HepG2 (cell line): ENCODE results near the gene GATA1. TPM values are rescaled to one million over a fixed set of nuclear protein-coding genes. Genes with fewer than 3 reads are reported as not detected.

Experiments
- ADNP ChIP-seq: sonication (generic); formaldehyde crosslinking; IDR thresholded peaks from 2 replicates; pipeline ENCODE4 v1.4.0; 2020; ENCODE audit warnings: missing genetic modification reagents
- BRCA1 ChIP-seq: sonication (generic); formaldehyde crosslinking; IDR thresholded peaks from 2 replicates; pipeline ENCODE4 v1.4.0; 2020; ENCODE audit warnings: missing genetic modification reagents
- ELF1 ChIP-seq: sonication (generic); formaldehyde crosslinking; IDR thresholded peaks from 2 replicates; pipeline ENCODE4 v1.4.0; 2020; ENCODE audit warnings: missing genetic modification reagents
- ELF3 ChIP-seq: IDR thresholded peaks from 2 replicates; pipeline ENCODE4 v1.6.1; 2016; ENCODE audit warnings: missing genetic modification reagents, missing compliant biosample characterization
- ELF4 ChIP-seq: sonication (generic); formaldehyde crosslinking; IDR thresholded peaks from 2 replicates; pipeline ENCODE4 v1.5.0; 2020; ENCODE audit warnings: missing genetic modification reagents, mild to moderate bottlenecking, moderate library complexity, borderline replicate concordance
- FOSL1 ChIP-seq: sonication (generic); formaldehyde crosslinking; IDR thresholded peaks from 2 replicates; pipeline ENCODE4 v1.9.0; 2021; ENCODE audit warnings: missing genetic modification reagents, borderline replicate concordance
- GZF1 ChIP-seq: sonication (generic); formaldehyde crosslinking; IDR thresholded peaks from 2 replicates; pipeline ENCODE4 v1.5.1; 2020; ENCODE audit warnings: mild to moderate bottlenecking, missing genetic modification reagents
- MAF1 ChIP-seq: sonication (generic); formaldehyde crosslinking; IDR thresholded peaks from 2 replicates; pipeline ENCODE4 v1.5.0; 2020; ENCODE audit warnings: missing genetic modification reagents, borderline replicate concordance
- MAFF ChIP-seq: IDR thresholded peaks from 2 replicates; pipeline ENCODE4 v1.6.1; 2011; ENCODE audit warnings: low read depth, low read length, improper control_type of control experiment
- MBNL3 ChIP-seq: fragments of 250-450 bp; sonication (Bioruptor Pico); conservative IDR thresholded peaks from 2 replicates; pipeline ENCODE4 v1.8.0; 2022; ENCODE audit warnings: mild to moderate bottlenecking, inconsistent platforms
- NCOA2 ChIP-seq: sonication (generic); formaldehyde crosslinking; IDR thresholded peaks from 2 replicates; pipeline ENCODE4 v1.8.0; 2022; ENCODE audit warnings: inconsistent platforms
- PHF8 ChIP-seq: sonication (generic); formaldehyde crosslinking; IDR thresholded peaks from 2 replicates; pipeline ENCODE4 v1.5.0; 2020; ENCODE audit warnings: missing genetic modification reagents
- RBM39 ChIP-seq: fragments of 200-400 bp; formaldehyde crosslinking; IDR thresholded peaks from one replicate; pipeline ENCODE4 v1.6.1; 2018; ENCODE audit warnings: antibody characterized with exemption, mild to moderate bottlenecking, low read depth, low read length; ENCODE audit not compliant: poor library complexity, severe bottlenecking
- REXO4 ChIP-seq: sonication (generic); formaldehyde crosslinking; IDR thresholded peaks from 2 replicates; pipeline ENCODE4 v1.8.0; 2022; ENCODE audit warnings: missing genetic modification reagents, mild to moderate bottlenecking, borderline replicate concordance
- ZEB1 ChIP-seq: IDR thresholded peaks from 2 replicates; pipeline ENCODE4 v1.6.1; 2012; ENCODE audit warnings: mild to moderate bottlenecking, low read depth, inconsistent platforms; ENCODE audit not compliant: insufficient replicate concordance
- ZFAT ChIP-seq: sonication (generic); formaldehyde crosslinking; conservative IDR thresholded peaks from 2 replicates; pipeline ENCODE4 v1.8.1; 2023; ENCODE audit warnings: missing genetic modification reagents, inconsistent platforms
- ZNF3 ChIP-seq: IDR thresholded peaks from 2 replicates; pipeline ENCODE4 v1.7.0; 2017; ENCODE audit warnings: inconsistent platforms
- ZNF430 ChIP-seq: sonication (generic); formaldehyde crosslinking; IDR thresholded peaks from 2 replicates; pipeline ENCODE4 v1.9.0; 2021; ENCODE audit warnings: mild to moderate bottlenecking, missing genetic modification reagents
- ZNF652 ChIP-seq: IDR thresholded peaks from 2 replicates; pipeline ENCODE4 v1.6.1; 2016; ENCODE audit warnings: low read depth, borderline replicate concordance
- ZNF672 ChIP-seq: sonication (generic); formaldehyde crosslinking; IDR thresholded peaks from 2 replicates; pipeline ENCODE4 v1.8.1; 2022; ENCODE audit warnings: missing genetic modification reagents
- ZSCAN31 ChIP-seq: sonication (generic); formaldehyde crosslinking; IDR thresholded peaks from 2 replicates; pipeline ENCODE4 v1.5.0; 2020; ENCODE audit warnings: low read depth, mild to moderate bottlenecking, missing genetic modification reagents
- polyA plus RNA-seq, 8 experiments: library from polyadenylated mRNA; depleted of rRNA in 3 of 8; stranded (reverse) in 7 of 8; unstranded in 1 of 8; fragments of >200 nt; fragmentation: Illumina TruSeq in 4 of 8; extraction: Trizol in 4 of 8; gene quantifications; 2 replicates each; pipeline versions ENCODE4 v1.2.1 to v1.2.3, GENCODE V29; 2011 to 2016; ENCODE audit warnings: low read depth in 4 of 8, missing spikeins in 1 of 8, mixed read lengths in 1 of 8; ENCODE audit not compliant: insufficient read depth in 1 of 8
- total RNA-seq, 5 experiments: library from RNA; depleted of rRNA; stranded (reverse); fragments of >200 nt; fragmentation: Illumina TruSeq; extraction: Trizol; gene quantifications; 2 replicates each; pipeline ENCODE4 v1.2.3, GENCODE V29; 2016; ENCODE audit warnings: low read depth in 1 of 5
- TF ChIP-seq, protein P1 (sequence below): sonication (generic); formaldehyde crosslinking; IDR thresholded peaks from 2 replicates; pipeline ENCODE4 v1.5.0; 2020; ENCODE audit warnings: missing genetic modification reagents
- TF ChIP-seq, protein P2 (sequence below): sonication (generic); formaldehyde crosslinking; IDR thresholded peaks from 2 replicates; pipeline ENCODE4 v1.4.0; 2020; ENCODE audit warnings: mild to moderate bottlenecking, missing genetic modification reagents
- TF ChIP-seq, protein P3 (sequence below), 2 experiments: sonication (generic) in 1 of 2; formaldehyde crosslinking in 1 of 2; IDR thresholded peaks; 2 replicates each; pipeline versions ENCODE4 v1.4.0 to v1.6.1; 2018 to 2020; ENCODE audit warnings: missing genetic modification reagents in 2 of 2, borderline replicate concordance in 1 of 2, low read depth in 1 of 2, mild to moderate bottlenecking in 1 of 2, missing biosample characterization in 1 of 2
- TF ChIP-seq, protein P4 (sequence below): sonication (generic); formaldehyde crosslinking; IDR thresholded peaks from 2 replicates; pipeline ENCODE4 v1.5.1; 2020; ENCODE audit warnings: mild to moderate bottlenecking, missing genetic modification reagents, borderline replicate concordance

The GATA1 gene
- total and polyA plus RNA-seq, 2 of the 13 experiments (the other 11 are each of a cell fraction or from before 2014, with no cell fraction given), result 0.13 TPM; not detected in 1

DNA sequence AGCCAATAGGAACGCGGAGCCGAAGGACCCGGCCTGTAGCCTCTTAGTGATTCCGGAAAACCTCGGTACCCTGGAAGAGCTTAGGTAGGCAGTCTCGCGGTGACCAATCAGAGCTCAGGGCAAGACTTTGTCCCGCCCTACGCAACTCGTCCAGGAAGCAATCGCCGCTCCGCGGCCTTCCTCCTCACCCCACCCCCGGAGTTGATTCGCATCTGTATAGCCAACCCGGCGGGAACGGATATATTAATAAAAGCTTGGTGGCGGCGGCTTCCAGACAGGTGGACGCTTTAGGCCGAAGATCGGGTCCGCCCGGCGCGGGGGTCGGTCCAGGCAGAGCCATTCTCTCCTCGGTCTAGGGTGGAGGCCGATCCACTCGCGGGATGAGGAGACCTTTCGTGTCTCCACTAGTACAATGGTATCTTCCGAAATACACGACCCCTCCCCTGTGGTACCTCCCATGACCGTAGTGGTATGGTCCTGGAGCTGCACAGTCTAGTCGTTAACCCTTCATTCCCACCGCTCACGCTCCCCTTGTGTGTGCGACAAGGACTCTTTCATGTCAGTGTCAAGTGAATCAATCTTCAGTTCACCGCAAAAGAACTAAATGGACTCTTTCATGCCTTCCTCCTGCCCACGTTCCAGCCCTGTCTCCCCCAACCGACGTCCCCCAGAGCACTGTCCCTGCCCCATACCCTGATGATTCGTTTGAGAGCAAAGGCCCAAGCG, 49.0 kb upstream of the GATA1 start (continued):
- TF ChIP-seq, protein P1, sequence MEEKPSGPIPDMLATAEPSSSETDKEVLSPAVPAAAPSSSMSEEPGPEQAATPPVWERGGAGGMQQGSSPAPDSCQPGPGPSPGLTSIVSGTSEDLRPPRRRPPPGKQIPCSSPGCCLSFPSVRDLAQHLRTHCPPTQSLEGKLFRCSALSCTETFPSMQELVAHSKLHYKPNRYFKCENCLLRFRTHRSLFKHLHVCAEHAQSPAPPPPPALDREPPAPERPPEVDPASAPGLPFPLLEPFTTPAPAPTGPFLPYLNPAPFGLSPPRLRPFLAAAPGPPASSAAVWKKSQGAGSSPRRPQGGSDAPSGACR (CRISPR knock-in tag), result 0 out of 2 replicates have a peak, but pooled peaks have one; percentile 42
- TF ChIP-seq ZNF652 (CRISPR knock-in tag), result peak; percentile 98
- TF ChIP-seq MAFF, result peak; percentile 36; the same call in 1 of the 2 replicates
- no peak; the same call in 1 of the 2 replicates for TF ChIP-seq ELF3 (CRISPR knock-in tag)
- TF ChIP-seq ELF1 (CRISPR knock-in tag), result peak; percentile 87
- no peak for TF ChIP-seq ADNP (CRISPR knock-in tag)
- no peak for TF ChIP-seq FOSL1 (CRISPR knock-in tag)
- no peak for TF ChIP-seq RBM39
- TF ChIP-seq ZEB1, result no peak
- TF ChIP-seq GZF1, result no peak
- no peak for TF ChIP-seq ZNF672 (CRISPR knock-in tag)
- TF ChIP-seq ZSCAN31, result no peak
- no peak for TF ChIP-seq REXO4 (CRISPR knock-in tag)
- TF ChIP-seq, protein P2, sequence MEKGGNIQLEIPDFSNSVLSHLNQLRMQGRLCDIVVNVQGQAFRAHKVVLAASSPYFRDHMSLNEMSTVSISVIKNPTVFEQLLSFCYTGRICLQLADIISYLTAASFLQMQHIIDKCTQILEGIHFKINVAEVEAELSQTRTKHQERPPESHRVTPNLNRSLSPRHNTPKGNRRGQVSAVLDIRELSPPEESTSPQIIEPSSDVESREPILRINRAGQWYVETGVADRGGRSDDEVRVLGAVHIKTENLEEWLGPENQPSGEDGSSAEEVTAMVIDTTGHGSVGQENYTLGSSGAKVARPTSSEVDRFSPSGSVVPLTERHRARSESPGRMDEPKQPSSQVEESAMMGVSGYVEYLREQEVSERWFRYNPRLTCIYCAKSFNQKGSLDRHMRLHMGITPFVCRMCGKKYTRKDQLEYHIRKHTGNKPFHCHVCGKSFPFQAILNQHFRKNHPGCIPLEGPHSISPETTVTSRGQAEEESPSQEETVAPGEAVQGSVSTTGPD, result no peak
- no peak for TF ChIP-seq BRCA1
- TF ChIP-seq, protein P3, sequence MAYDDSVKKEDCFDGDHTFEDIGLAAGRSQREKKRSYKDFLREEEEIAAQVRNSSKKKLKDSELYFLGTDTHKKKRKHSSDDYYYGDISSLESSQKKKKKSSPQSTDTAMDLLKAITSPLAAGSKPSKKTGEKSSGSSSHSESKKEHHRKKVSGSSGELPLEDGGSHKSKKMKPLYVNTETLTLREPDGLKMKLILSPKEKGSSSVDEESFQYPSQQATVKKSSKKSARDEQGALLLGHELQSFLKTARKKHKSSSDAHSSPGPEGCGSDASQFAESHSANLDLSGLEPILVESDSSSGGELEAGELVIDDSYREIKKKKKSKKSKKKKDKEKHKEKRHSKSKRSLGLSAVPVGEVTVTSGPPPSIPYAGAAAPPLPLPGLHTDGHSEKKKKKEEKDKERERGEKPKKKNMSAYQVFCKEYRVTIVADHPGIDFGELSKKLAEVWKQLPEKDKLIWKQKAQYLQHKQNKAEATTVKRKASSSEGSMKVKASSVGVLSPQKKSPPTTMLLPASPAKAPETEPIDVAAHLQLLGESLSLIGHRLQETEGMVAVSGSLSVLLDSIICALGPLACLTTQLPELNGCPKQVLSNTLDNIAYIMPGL (CRISPR knock-in tag; IDR thresholded peaks at IDR 0.05; ENCODE audit: borderline replicate concordance in 1 of 2, low read depth in 1 of 2), result peak in 1 of 2 experiments; percentile 45; a peak in 1 of 4 replicates
- TF ChIP-seq PHF8 (CRISPR knock-in tag), result peak; percentile 69
- TF ChIP-seq ELF4 (CRISPR knock-in tag), result no peak
- no peak for TF ChIP-seq ZNF430
- TF ChIP-seq ZFAT (CRISPR knock-in tag), result no peak
- TF ChIP-seq MAF1, result no peak
- TF ChIP-seq NCOA2 (CRISPR knock-in tag), result no peak
- TF ChIP-seq MBNL3 (CRISPR knock-in tag), result no peak
- no peak for TF ChIP-seq ZNF3 (CRISPR knock-in tag)
- TF ChIP-seq, protein P4, sequence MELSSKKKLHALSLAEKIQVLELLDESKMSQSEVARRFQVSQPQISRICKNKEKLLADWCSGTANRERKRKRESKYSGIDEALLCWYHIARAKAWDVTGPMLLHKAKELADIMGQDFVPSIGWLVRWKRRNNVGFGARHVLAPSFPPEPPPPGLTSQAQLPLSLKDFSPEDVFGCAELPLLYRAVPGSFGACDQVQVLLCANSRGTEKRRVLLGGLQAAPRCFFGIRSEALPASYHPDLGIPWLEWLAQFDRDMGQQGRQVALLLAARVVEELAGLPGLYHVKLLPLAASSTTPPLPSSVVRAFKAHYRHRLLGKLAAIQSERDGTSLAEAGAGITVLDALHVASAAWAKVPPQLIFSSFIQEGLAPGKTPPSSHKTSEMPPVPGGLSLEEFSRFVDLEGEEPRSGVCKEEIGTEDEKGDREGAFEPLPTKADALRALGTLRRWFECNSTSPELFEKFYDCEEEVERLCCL, result no peak
